Measurements from ENCODE around the gene HERPUD1. TPM values are rescaled to one million over a fixed set of nuclear protein-coding genes. Genes with fewer than 3 reads are reported as not detected.

Gene HERPUD1
- total and polyA plus RNA-seq, 2 of the 13 experiments (the other 11 are each of a cell fraction or from before 2014, with no cell fraction given) = 96.2 to 323 TPM

- TF ChIP-seq ZNF562 (CRISPR knock-in tag; IDR thresholded peaks at IDR 0.05; ENCODE audit: borderline replicate concordance) = no peak
- no peak for TF ChIP-seq GRHL1 (CRISPR knock-in tag; conservative IDR thresholded peaks at IDR 0.05)
- 0 out of 2 replicates have a peak, but pooled peaks have one; percentile 9 for TF ChIP-seq FOXO4 (CRISPR knock-in tag; conservative IDR thresholded peaks at IDR 0.05)
- TF ChIP-seq NFKB2 (CRISPR knock-in tag; IDR thresholded peaks at IDR 0.05; ENCODE audit: borderline replicate concordance) = no peak
Measured at GRCh38 chr16:56941092-56941491, 9.2 kb downstream of the HERPUD1 start (continued).

GRCh38 chr16:56941856-56942331 is 10.0 kb downstream of the HERPUD1 start:
- DNase-seq (ENCODE audit: low spot score) (no peak), FAIRE-seq (no peak)
- CTCF ChIA-PET (ENCODE audit: low intra/inter-chr PET ratio, low total read pairs) = no interaction called here
- no peak for TF ChIP-seq DBP (CRISPR knock-in tag; IDR thresholded peaks at IDR 0.05; ENCODE audit: not compliant biosample characterization)
- TF ChIP-seq ZNF354B (CRISPR knock-in tag; IDR thresholded peaks at IDR 0.05) = no peak
- peak; percentile 82 for TF ChIP-seq SRSF4 (IDR thresholded peaks at IDR 0.05; ENCODE audit: low read depth, low read length, poor library complexity, severe bottlenecking)
- TF ChIP-seq ATF1 (CRISPR knock-in tag; IDR thresholded peaks at IDR 0.05) = no peak
- no peak for TF ChIP-seq ZNF333 (CRISPR knock-in tag; IDR thresholded peaks at IDR 0.05; ENCODE audit: borderline replicate concordance)
- TF ChIP-seq ZBTB21 (CRISPR knock-in tag; IDR thresholded peaks at IDR 0.05) = no peak
- TF ChIP-seq ATF6 (CRISPR knock-in tag; conservative IDR thresholded peaks at IDR 0.05) = no peak
- TF ChIP-seq ASH2L (IDR thresholded peaks at IDR 0.05; ENCODE audit: insufficient read length, low read depth, low read length) = no peak
- no peak for TF ChIP-seq NR2F2 (IDR thresholded peaks at IDR 0.05; ENCODE audit: borderline replicate concordance, low read depth)
- no peak for TF ChIP-seq ATM (IDR thresholded peaks at IDR 0.05; ENCODE audit: borderline replicate concordance)
- no peak for TF ChIP-seq KDM5A (IDR thresholded peaks at IDR 0.05; ENCODE audit: borderline replicate concordance, low read length)

More at GRCh38 chr16:56941856-56942331, 10.0 kb downstream of the HERPUD1 start:
- peaks cover 70% of the 10 kb centered on the region for H4K20me1 ChIP-seq (ENCODE audit: insufficient read depth, low read length)
- no TSS peak for BruUV-seq (replicated peaks)
- no peak overlapping the region for H3K27ac ChIP-seq (ENCODE audit: extremely low read length, insufficient read depth, low read length)
- POLR2A ChIA-PET = interaction anchor here (1.8 to 3.1 kb wide), 3 partner anchors 9 to 22 kb away, joined by 6 to 24 read pairs (median 7); partner anchors contain the start of gene HERPUD1
- H3K4me2 ChIP-seq (ENCODE audit: low read depth, low read length) = no peak overlapping the region
- peaks cover 44% of the 10 kb centered on the region for H3K4me1 ChIP-seq (ENCODE audit: insufficient read depth, low read length)
- H3K9me3 ChIP-seq (ENCODE audit: low read length) = no peaks in the 10 kb centered on the region
- intact Hi-C loops (cut with micrococcal nuclease; ENCODE audit: unreplicated experiment) = no loop called here
- no peak overlapping the region for H3K9ac ChIP-seq (ENCODE audit: insufficient read depth, low read depth, low read length)
- H3K4me3 ChIP-seq (replicated peaks in 1 of 3; ENCODE audit: insufficient read depth in 1 of 3, low read depth in 2 of 3, low read length in 3 of 3) = no peak overlapping the region
- no peak for ATAC-seq
- H3K27me3 ChIP-seq (ENCODE audit: control insufficient read depth in 1 of 2, insufficient read depth in 2 of 2, low read length in 2 of 2) = no peaks in the 10 kb centered on the region
- in situ Hi-C loops (cut with HindIII; ENCODE audit: extremely low pct_ligation_motif_present, low pct_unique_long_range_greater_than_20kb) = no loop called here
- peaks cover 18% of the 10 kb centered on the region for H3K79me2 ChIP-seq (ENCODE audit: insufficient read depth, low read length)
- WGBS (ENCODE audit: low lambda C conversion rate) = 86% methylated on average over 9 of the region's 9 CpGs
- H3K36me3 ChIP-seq (replicated peaks in 1 of 2; ENCODE audit: control insufficient read depth in 1 of 2, insufficient read depth in 2 of 2, low read length in 2 of 2) = peaks cover 47 to 80% of the 10 kb centered on the region in 2 experiments
- H2AFZ ChIP-seq (ENCODE audit: low read length) = no peak overlapping the region
